GM18520 (cell line): Measurements from ENCODE around the gene PARD6B.
"Not testable (repeated sequence)": the region's sequence is repeated elsewhere in the genome, so short reads cannot be mapped to it uniquely, and the experiment has no call there.

ENCODE experiments used
- ATAC-seq: cut with Tn5 transposase; IDR thresholded peaks from one replicate; pipeline ENCODE4 v1.9.1; 2021; ENCODE audit not compliant: unreplicated experiment

Gene PARD6B

DNA sequence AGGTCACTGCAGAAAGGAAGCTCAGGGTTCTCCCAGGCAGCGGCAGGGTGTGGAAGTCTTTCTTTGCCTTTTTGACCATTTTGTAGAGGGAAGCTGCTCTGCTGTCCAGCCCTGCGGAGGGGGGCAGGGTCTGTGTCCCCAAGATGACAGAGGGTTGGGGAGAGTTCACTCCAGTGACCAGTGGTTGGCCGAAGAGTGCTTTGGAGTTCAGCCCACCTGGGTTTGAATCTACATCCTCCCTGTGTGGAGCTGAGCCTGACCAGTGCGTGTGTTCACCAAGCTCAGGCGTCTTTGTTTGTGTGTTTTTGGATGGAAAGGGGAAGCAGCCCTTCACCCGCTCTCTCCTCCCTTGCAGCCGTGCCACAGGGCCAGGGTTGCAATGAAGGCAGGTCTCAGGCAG lies 37.6 kb downstream of the PARD6B start:
- ATAC-seq = not testable (repeated sequence)

- ATAC-seq = not testable (repeated sequence)
Measured at GRCh38 chr20:50769551-50770085, 38.2 kb downstream of the PARD6B start.

DNA sequence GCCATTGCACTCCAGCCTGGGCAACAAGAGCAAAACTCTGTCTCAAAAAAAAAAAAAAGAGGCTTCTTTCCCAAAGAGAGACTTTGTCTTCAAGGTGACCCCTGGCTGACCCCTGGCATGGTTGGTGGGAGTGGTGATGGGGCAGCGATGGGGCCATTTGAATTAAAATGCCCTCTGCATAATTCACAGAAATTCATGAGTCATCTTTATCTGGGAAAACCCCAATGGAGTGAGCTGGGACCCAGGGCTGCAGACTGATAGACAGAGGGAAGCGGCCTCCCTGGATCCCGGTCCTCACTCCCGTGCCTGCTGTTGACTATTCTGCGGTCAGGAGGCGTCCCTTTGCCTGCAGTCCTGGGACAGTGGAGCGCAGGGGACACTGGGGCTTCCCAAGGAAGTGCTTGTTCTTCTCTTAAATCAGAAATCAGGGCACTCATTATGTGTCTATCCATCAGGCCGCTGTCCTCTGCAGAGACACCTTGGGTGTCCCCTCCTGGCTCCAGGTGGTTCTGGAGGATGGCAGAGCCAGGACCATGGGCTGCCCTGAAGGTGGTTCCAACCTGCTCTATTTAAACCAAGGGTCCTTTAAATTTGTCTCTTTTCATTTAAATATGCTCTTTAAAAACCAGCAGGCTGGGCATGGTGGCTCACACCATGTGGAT lies 40.2 kb downstream of the PARD6B start:
- not testable (repeated sequence) for ATAC-seq

DNA sequence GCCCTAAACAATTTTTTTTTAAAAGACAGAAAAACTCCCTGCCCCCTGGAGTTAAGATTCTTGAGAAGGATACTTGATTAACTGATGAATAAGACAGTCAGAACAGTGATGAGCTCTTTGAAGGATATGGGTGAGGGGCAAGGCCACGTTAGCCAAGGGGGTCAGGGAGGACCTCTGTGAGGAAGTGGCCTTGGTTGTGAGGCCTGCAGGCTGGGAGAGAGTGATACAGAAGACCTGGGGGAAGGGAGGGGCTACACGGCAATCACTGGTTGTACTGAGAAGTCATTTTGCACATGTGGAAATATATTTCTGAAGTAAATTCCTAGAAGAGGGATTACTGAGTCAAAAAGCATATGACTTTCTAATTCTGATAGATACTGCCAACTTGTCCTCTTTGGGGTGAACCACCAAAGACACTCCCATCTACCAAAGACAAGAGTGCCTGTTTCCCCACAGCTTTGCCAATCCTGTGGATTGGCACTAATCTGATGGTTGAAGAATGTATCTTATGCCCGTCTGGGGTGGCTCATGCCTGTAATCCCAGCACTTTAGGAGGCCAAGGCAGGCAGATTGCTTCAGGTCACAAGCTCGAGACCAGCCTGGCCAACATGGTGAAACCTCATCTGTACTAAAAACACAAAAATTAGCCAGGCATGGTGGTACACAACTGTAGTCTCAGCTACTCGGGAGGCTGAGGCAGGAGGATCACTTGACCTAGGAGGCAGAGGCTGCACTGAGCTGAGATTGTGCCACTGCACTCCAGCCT lies 41.2 kb downstream of the PARD6B start:
- no peak for ATAC-seq

- no peak for ATAC-seq
Measured at GRCh38 chr20:50774515-50774914, 43.1 kb downstream of the PARD6B start.

- ATAC-seq = no peak
Measured at GRCh38 chr20:50776122-50776817, 44.9 kb downstream of the PARD6B start.

- ATAC-seq = no peak
Measured at GRCh38 chr20:50777373-50777772, 46.0 kb downstream of the PARD6B start.

- ATAC-seq = not testable (repeated sequence)
Measured at GRCh38 chr20:50778994-50779393, 47.6 kb downstream of the PARD6B start.

GRCh38 chr20:50783390-50783789 lies 52.0 kb downstream of the PARD6B start:
- no peak for ATAC-seq

GRCh38 chr20:50783903-50784302 lies 52.5 kb downstream of the PARD6B start:
- no peak for ATAC-seq

DNA sequence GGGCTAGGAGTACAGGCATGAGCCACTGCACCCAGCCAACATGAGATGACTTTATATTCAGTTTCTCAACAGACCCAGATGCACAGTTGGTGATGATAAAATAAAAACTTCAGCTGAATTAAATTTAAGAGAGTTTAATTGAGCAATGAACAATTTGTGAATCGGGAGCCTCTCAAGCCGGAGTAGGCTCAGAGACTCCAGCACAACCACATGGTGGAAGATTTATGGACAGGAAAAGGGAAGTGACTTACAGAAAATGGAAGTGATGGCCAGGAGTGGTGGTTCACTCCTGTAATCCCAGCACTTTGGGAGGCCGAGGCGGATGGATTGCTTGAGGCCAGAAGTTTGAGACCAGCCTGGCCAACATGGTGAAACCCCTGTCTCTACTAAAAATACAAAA lies 53.1 kb downstream of the PARD6B start:
- no peak for ATAC-seq

DNA sequence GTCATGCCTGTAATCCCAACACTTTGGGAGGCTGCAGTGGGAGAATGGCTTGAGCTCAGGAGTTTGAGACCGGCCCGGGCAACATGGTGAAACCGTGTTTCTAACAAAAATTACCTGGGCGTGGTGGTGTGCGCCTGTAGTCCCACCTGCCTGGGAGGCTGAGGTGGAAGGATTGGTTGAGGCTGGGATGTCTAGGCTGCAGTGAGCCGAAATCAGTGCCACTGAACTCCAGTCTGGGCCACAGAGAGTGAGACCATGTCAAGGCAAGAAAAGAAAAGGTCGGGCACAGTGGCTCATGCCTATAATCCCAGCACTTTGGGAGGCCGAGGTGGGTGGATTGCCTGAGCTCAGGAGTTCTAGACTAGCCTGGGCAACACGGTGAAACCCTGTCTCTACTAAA lies 55.3 kb downstream of the PARD6B start:
- no peak for ATAC-seq

- ATAC-seq = no peak
Measured at GRCh38 chr20:50787181-50787580, 55.8 kb downstream of the PARD6B start.

- ATAC-seq = no peak
Measured at GRCh38 chr20:50788045-50788991, 56.9 kb downstream of the PARD6B start.

DNA sequence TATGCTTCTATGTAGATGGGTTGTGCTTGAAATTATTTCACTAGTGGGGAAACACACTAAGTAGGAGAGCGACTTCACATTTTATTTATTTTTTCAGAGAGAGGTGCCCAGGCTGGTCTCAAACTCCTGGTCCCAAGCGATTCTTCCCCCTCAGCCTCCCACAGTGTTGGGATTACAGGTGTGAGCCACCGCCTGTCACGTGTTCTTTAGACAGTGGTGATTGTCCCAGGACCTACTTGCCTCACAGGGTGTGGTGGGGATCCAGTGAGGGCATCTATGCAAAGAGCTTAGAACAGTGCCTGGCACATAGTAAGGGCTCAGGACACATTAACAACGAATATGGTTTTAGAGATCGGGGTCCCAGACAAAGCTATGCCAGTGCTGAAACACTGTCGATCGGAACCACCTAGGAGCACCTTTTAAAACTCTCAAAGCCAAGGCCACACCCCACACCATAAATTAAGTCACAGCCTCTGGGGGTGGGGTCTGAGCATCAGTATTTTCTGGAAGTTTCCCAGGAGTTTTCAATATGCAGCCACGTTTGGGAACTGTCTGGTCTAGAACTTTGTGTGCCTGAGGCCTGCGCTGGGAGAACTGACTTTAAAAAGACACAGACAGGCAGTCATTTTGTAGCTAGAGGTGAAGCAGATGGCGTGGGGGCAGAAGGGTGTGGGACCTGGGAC lies 58.7 kb downstream of the PARD6B start:
- ATAC-seq = no peak

DNA sequence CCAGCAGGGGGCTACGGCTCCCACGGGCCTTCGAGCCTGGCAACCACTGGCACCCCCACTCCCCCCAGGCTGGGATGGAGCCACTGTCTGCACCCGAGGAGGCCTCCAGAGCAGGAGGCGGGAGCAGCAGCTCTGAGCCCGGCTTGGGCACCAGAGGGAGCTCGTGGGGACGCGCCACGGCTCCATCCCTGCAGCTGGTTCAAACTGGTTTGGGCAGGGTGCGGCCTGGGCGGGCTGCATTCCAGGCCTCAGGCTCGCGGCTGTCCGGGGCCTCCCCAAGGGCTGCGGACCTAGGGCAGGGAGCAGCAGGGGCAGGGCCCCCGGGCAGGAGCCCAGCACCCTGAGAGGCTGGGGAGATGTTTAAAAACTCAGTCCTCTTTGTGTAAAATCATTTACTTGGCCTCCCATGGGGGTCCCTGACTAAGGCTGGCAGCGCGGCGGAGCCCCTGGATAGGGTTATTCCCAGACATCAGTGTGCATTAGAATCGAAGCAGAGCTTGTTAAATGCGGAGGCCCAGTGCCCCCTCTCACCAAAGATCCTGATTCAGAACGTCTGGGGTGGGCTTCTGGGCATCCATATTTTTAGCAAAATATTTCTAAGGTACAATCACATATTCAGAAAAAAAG lies 59.4 kb downstream of the PARD6B start:
- no peak for ATAC-seq

DNA sequence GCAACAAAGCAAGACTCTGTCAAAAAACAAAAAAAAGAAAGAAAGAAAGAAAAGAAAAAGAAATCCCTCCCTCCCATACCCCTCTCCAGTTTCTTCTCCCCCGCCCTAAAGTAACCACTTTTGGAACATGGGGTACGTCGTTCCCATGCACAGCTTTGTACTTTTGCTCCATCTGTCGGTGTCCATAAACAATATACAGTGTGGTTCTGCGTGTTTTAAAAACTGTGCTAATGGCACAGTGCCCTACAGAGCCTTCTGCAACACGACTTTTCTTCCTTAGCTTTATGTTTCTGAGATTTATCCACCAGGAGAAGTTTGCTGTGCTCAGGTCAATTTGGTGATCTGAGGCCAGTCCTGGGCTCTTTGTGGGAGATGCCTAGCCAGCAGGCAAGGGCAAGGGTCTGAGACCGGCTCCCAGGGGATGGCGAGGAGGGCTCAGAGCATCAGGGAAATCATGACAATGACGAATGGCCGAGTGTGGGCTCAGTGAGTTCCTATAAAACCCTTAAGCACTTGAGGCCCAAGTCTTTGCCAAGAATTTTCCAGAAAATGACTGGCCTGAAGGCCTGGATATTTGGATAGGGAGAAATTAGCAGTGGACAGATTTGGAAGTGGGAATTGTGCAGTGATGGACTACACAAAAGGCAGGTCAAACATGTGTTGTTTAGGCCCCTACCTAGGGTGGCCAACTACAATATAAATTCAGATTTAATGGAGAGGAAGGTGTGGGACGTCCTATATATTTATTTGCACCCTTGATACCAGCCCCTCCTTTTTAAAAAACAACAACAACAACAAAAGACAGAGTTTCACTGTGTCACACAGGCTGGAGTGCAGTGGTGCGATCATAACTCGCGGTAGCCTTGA lies 61.6 kb downstream of the PARD6B start:
- ATAC-seq = no peak

GRCh38 chr20:50793575-50794016 lies 62.2 kb downstream of the PARD6B start:
- not testable (repeated sequence) for ATAC-seq
